Ascending aorta (tissue), 2 donors: Measurements from ENCODE around the gene PPARG. TPM values are rescaled to one million over a fixed set of nuclear protein-coding genes. Genes with fewer than 3 reads are reported as not detected.

Experiments used
- DNase-seq, 2 donors: peaks; one replicate each; pipeline ENCODE4 v3.0.0-alpha.2; 2019; ENCODE audit warnings: low spot score in 2 of 2
- H3K27ac ChIP-seq, 2 donors: fragments of 200-600 bp; sonication (generic); one replicate each; pipeline ENCODE4 v1.5.1; 2016 to 2017; ENCODE audit warnings: mild to moderate bottlenecking in 1 of 2
- H3K27me3 ChIP-seq: fragments of 200-600 bp; sonication (generic); one replicate; pipeline ENCODE4 v1.5.1; 2017
- H3K36me3 ChIP-seq, 2 donors: fragments of 200-600 bp; sonication (generic); one replicate each; pipeline ENCODE4 v1.5.1; 2016
- H3K4me1 ChIP-seq, 2 donors: fragments of 200-600 bp; sonication (generic); one replicate each; pipeline ENCODE4 v1.5.1; 2016 to 2017; ENCODE audit warnings: mild to moderate bottlenecking in 1 of 2
- H3K4me3 ChIP-seq, 2 donors: fragments of 200-600 bp; sonication (generic); one replicate each; pipeline ENCODE4 v1.5.1; 2016 to 2017; ENCODE audit warnings: mild to moderate bottlenecking in 1 of 2
- H3K9me3 ChIP-seq, 2 donors: fragments of 200-600 bp; sonication (generic); one replicate each; pipeline ENCODE4 v1.5.1; 2016
- intact Hi-C: fragments of 100-400 bp; cut with DNase I; formaldehyde crosslinking; loops from one replicate; pipeline ENCODE4 v1.15.1; 2023
- total RNA-seq: library from RNA; depleted of rRNA; stranded (reverse); fragments of >200 nt; gene quantifications from one replicate; pipeline ENCODE4 v1.1.0, GENCODE V29; 2016
- TF ChIP-seq, protein P1 (sequence below), 3 experiments: fragments of 200-600 bp in 2 of 3; fragments of 450-650 bp in 1 of 3; sonication (generic) in 2 of 3; IDR thresholded peaks; one replicate each; pipeline ENCODE4 v1.5.1; 2016 to 2019; ENCODE audit warnings: antibody characterized with exemption in 3 of 3, mild to moderate bottlenecking in 1 of 3, moderate library complexity in 1 of 3

Gene PPARG
- total RNA-seq, 1 donor from 2014 or later, result 23.5 TPM

- peak in 1 of 2 donors; percentile 66 for DNase-seq
- H3K27me3 ChIP-seq, result no peaks in the 10 kb centered on the region
- H3K4me3 ChIP-seq, result no peak overlapping the region
- intact Hi-C loops, result no loop called here
- no peak overlapping the region for H3K27ac ChIP-seq
- no peaks in the 10 kb centered on the region for H3K36me3 ChIP-seq
- H3K4me1 ChIP-seq, result peaks cover 0 to 12% of the 10 kb centered on the region in 2 donors
- H3K9me3 ChIP-seq, result no peaks in the 10 kb centered on the region
- TF ChIP-seq, protein P1, sequence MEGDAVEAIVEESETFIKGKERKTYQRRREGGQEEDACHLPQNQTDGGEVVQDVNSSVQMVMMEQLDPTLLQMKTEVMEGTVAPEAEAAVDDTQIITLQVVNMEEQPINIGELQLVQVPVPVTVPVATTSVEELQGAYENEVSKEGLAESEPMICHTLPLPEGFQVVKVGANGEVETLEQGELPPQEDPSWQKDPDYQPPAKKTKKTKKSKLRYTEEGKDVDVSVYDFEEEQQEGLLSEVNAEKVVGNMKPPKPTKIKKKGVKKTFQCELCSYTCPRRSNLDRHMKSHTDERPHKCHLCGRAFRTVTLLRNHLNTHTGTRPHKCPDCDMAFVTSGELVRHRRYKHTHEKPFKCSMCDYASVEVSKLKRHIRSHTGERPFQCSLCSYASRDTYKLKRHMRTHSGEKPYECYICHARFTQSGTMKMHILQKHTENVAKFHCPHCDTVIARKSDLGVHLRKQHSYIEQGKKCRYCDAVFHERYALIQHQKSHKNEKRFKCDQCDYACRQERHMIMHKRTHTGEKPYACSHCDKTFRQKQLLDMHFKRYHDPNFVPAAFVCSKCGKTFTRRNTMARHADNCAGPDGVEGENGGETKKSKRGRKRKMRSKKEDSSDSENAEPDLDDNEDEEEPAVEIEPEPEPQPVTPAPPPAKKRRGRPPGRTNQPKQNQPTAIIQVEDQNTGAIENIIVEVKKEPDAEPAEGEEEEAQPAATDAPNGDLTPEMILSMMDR (IDR thresholded peaks at IDR 0.05), result no peak
These were observed 152.3 kb downstream of the PPARG start for GRCh38 chr3:12440927-12441714.

DNA sequence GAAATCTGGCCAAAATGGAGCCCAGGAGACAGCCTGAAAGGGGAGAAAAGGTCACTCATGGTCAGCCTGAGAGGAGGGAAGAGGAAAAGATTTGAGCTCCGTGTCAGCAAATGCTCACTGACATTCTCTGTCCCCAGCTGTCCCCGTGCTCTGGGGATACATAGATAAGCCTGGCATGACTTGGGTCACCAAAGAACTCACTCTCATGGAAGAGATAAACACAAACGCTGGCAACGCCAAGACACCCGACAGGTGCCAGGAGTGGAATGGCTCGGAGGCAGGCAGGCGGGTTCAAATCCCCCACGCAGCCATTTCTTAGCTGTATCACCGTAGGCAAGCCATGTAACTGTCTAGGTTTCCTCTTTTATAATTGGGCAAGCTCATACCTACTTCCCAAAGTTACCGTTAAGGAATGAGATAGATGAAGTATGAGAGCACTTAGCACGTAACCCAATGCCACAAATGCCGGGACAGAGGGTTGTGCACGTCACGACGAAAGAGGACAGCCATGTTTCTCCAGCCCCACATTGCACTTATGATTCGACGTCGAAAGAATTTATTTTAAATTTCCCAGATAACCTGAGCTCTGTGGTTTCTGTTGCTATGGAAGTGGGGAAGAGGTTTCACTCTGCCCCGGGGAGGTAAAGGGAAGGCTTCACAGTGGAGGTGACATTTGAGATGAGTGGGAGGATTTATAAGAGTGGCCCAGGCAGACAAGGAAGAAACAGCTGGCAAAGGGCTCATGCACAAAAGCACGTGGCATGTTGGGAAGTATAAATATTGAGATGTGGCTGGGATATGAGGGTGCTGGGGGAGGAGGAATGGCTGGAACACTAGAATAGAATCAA is 154.0 kb downstream of the PPARG start:
- Histone ChIP-seq H3K4me3 (no peak overlapping the region), H3K27me3 (no peaks in the 10 kb centered on the region), H3K4me1 (peaks cover 0 to 7% of the 10 kb centered on the region in 2 donors), H3K9me3 (no peaks in the 10 kb centered on the region), H3K27ac (no peak overlapping the region), H3K36me3 (no peaks in the 10 kb centered on the region)
- DNase-seq, result no peak
- intact Hi-C loops, result no loop called here
- TF ChIP-seq, protein P1 (IDR thresholded peaks at IDR 0.05), result no peak

- H3K4me3 ChIP-seq, result no peak overlapping the region
- peaks cover 0 to 7% of the 10 kb centered on the region in 2 donors for H3K4me1 ChIP-seq
- H3K27me3 ChIP-seq, result no peaks in the 10 kb centered on the region
- intact Hi-C loops, result no loop called here
- no peaks in the 10 kb centered on the region for H3K36me3 ChIP-seq
- no peaks in the 10 kb centered on the region for H3K9me3 ChIP-seq
- DNase-seq, result no peak
- TF ChIP-seq, protein P1 (IDR thresholded peaks at IDR 0.05), result no peak
- no peak overlapping the region for H3K27ac ChIP-seq
These were observed 155.1 kb downstream of the PPARG start for GRCh38 chr3:12443781-12444522.

DNA sequence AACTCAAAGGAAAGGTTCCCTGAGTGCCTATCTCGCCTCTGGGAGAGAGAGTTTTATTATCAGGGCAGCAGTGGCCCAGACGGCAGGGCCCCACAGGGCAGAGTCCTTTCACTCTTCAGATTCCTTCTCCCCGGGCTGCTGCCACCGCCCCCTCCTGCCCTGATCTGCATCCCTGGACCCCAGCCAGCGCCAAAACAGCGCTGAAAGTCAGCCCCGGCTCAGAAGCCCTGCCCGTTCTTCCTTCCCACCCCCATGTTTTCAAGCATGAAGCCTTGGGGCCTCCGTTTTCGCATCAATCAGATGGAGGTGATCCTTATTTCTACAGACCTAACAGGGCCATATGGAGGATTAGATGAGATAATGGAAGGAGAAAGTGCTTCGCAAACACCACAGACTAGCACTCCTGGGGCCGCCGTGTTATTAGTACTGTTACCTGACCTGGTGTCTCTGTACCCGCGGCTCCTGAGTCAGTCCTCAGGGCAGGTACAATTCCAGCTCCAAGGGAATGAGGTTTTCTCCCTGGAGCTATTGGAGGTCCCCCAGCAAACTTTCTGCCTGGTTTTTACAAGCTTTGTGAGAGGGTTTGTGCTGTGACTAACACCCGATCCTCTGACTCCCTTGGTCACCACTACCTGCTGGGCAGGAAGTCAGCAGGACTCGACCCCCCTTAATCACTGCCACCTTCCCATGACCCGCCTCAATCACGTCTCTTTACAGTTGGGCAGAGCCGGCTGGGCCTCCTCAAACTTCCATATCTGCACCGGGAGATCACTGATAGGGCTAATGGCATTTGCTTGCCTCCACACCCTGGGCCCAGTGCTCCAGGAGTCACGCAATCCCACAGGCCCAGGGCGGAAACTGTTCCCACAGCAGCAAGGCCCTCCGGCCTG is 156.0 kb downstream of the PPARG start:
- intact Hi-C loops, result no loop called here
- Histone ChIP-seq H3K27ac (no peak overlapping the region), H3K4me3 (no peak overlapping the region), H3K27me3 (no peaks in the 10 kb centered on the region), H3K4me1 (peaks cover 0 to 7% of the 10 kb centered on the region in 2 donors), H3K36me3 (no peaks in the 10 kb centered on the region), H3K9me3 (no peaks in the 10 kb centered on the region)
- TF ChIP-seq, protein P1 (IDR thresholded peaks at IDR 0.05), result no peak
- no peak for DNase-seq
